NCI-H2081 treated with DMSO at 0.1 percent for 48 hours (cell line): ENCODE measurements around the gene RARG.
"Not testable (repeated sequence)": the region's sequence is repeated elsewhere in the genome, so short reads cannot be mapped to it uniquely, and the experiment has no call there.

ENCODE experiments used
- DNase-seq: peaks from one replicate; lab custom pipeline; 2025; lab: John Stamatoyannopoulos, UW

Gene RARG

GRCh38 chr12:53208435-53208834 is 23.6 kb downstream of the RARG start:
- DNase-seq = no peak

- DNase-seq = no peak
These were observed 25.0 kb downstream of the RARG start, which contains the start of gene ITGB7 for GRCh38 chr12:53207042-53207441. Gene ITGB7 (minus strand): TSS chr12:53207251. CDS start chr12:53200443, 6,808 bp downstream.

- DNase-seq = no peak
These were observed 26.1 kb downstream of the RARG start for GRCh38 chr12:53205747-53206419.

- DNase-seq = no peak
These were observed 27.7 kb downstream of the RARG start for GRCh38 chr12:53204351-53204750.

DNA sequence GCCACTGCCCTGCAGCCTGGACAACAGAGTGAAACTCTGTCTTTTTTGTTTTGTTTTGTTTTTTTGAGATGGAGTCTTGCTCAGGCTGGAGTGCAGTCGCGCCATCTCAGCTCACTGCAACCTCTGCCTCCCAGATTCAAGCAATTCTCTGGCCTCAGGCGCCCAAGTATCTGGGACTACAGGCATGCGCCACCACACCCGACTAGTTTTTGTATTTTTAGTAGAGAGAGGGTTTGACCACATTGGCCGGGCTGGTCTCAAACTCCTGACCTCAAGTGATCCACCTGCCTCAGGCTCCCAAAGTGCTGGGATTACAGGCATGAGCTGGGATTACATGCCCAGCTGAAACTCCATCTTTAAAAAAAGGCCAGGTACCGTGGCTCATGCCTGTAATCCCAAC is 29.7 kb downstream of the RARG start:
- not testable (repeated sequence) for DNase-seq

GRCh38 chr12:53201639-53202038 is 30.4 kb downstream of the RARG start:
- no peak for DNase-seq

DNA sequence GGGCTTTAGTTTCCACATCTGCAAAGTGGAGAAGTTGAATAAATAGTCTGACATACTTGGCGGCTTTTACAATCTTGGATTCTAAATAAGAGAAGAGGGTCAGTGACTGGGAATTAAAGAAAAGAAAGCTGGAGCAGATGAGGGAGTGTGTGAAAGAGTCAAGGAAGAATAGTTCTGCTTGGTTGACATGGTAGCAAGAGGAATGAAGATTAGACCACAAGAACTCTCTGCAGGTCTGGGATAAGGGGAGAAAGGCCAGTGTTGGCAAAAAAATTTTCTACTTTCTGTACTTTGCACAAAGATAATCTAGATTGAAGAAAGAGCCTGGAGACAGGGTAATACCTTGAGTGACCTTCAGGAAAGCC is 30.9 kb downstream of the RARG start:
- no peak for DNase-seq

DNA sequence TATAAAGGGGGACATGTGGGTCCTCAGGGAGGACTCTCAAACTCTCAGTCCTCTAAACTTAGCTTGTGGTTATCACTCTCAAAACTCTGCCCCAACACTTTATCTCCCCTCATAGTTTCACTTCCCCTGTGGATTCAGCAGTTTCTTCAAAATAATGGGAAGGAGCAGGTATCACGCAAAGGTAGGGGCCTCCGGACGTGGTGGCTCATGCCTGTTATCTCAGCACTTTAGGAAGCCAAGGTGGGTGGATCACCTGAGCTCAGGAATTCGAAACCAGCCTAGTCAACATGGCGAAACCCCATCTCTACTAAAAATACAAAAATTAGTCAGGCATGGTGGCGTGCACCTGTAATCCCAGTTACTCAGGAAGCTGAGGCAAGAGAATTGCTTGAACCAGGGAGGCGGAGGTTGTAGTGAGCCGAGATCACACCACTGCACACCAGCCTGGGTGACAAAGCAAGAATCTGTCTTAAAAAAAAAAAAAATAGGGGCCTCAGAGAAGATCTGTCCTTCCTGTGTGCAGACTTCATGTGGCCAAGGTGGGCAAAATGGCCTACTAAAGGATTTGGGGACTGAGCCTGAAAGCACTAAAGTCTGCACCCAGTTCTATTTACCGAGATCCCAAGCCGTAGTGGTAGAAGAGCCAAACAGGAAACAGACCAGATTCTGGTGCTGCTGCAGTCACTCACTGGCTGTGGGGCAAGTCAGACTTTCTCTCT is 31.4 kb downstream of the RARG start:
- no peak for DNase-seq

DNA sequence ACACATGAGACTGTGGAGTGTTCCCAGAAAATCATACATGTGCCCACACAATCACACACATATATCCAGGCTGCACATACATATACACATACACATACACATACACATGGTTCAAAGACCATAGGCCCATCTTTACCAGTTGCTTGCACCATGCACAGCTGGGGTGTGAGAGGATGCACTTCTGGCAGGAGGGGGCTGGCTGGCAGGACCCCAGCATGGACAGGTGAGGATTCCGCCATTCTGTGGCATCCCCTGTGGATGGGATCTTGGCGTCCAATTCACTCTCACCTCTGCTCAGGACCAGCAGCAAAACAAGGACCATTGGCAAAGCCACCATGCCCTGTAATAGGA is 31.9 kb downstream of the RARG start:
- DNase-seq = no peak

DNA sequence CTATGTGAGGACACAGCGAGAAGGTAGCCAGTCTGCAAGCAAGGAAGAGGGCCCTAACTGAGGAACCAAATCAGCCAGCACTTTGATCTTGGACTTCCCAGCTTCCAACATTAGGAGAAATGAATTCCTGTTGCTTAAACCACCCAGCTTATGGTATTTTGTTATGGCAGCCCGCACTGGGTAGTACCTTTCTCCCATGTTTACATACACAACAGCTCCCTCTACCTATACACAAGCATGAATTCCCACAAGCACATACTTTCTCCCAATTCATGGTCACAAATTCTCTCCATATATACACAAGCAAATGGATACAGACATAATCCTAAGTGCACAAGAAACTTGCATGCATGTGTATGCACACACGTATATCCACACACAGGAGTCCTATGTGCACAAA is 32.3 kb downstream of the RARG start:
- DNase-seq = no peak

- DNase-seq = no peak
These were observed 33.4 kb downstream of the RARG start for GRCh38 chr12:53198486-53199110.

DNA sequence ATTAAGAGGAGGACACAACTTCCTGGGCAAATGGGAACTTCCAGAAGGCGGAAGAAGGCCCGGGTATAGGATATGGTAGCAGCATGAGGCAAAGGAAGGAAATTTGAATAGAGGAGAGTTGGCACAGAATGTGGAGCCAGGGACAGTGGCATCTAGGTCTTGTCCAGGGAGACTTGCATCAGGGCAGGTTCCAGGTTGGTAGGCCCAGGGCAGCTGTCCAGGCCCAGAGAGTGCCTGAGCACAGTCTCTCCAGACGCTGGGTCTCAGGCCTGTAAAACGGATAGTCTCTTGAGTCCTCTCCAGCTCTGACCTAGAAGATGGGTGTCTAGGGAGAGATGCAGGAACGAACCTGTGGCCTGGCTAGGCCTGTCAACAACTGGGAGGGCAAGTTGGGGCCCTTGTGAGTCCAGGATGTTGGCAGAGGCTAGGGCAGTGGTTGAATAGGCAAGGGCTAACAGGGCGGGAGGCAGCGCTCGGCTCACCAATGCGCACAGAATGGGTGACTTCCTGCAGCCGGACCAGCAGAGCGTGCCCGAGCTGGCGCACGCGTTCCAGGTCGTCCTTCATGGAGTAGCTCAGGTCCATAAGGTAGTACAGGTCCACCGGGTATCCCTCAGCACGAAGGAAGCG is 34.9 kb downstream of the RARG start:
- DNase-seq = no peak

DNA sequence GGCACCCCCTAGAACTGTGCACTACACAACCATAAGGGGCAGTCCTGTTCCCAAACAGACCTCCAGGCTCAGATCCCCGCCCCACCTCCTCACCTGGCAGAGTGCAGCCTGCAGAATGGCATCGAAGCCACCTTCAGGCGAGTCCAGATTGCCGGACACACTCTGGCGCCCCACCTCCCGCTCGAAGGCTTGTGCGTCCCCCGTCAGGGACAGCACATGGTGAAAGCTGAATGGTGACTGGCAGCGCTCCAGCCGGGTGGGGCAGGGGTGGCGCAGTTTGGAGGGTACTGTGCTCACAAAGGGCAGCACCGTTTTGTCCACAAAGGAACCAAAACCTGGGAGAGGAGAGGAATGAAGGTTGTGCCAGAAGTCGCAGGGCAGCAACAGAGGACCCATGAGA is 35.5 kb downstream of the RARG start:
- no peak for DNase-seq

DNA sequence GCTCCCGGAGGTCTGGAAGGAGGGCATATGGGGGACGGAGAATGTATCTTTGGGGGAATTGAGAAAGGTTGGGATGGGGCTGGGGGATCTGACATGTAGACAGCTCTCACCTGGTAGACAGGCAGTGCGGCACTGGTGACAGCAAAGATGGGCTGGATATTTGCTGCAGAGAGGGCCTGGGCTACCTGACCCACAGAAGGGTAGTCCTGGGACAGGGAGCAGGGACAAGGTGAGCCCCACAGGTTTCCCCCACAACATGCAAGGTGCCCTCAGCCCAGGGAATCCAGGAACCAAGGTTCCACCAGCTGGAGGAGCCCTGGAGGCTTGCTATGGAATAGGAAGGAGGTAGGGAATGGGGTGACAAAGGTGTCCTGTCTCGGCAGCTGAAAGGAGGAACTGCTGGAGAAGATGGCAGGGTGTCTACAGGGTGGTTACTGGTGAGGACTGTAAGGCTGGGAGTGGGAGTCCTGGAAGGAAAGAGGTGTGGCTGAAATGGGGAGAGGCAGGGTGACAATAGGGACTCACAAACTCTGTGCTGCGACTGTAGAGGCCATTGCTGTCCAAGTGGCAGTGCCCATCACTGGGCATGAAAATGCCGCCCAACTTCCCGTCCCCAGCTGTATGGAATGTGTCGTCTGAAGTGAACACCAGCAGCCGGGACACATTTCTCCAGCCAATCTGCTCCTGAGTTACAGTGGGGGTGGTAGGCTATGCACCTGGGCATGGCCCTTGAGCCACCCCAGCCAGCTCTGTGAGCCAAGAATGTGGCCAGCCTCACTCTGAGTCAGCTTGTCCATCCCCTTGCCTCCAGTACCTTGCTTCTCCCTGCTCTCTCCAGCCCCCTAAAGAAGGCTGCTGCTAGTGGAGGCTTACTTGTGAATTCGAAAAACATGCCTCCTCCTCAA is 36.2 kb downstream of the RARG start:
- DNase-seq = no peak

GRCh38 chr12:53194973-53195372 is 37.0 kb downstream of the RARG start:
- DNase-seq = no peak

DNA sequence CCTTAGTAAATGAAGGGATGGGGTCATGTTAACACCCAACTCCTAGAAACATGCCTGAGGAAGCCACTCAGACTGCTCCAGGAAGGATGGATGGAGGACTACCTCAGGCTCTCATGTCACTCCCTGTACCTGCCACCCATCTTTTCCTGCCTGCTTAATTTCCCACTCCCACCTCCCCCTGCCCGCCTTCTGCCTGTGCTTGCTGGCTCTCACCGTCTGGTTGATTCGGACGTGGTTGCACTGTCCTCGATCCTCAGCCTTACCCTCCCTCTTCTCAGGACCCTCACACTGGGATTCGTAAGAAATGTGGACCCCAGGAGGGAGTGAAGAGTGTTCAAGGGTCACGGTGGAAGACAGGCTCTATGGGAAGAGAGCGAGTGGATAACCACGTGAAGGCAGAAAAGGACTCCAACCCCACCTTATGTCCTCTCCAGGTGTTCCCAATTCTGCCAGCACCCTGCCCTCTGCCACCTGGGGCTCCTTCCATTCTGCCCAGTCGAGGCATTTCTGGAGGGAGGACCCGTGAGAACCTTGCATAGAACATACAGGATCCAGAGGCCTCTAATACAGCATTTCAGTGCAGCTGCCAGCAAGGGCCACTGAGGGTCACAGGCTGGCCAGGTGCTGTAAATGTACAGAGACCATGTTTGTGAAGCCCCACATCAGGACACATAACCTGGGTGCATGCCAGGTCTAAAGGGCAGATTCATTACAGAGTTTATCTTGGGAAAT is 37.9 kb downstream of the RARG start:
- DNase-seq = no peak

DNA sequence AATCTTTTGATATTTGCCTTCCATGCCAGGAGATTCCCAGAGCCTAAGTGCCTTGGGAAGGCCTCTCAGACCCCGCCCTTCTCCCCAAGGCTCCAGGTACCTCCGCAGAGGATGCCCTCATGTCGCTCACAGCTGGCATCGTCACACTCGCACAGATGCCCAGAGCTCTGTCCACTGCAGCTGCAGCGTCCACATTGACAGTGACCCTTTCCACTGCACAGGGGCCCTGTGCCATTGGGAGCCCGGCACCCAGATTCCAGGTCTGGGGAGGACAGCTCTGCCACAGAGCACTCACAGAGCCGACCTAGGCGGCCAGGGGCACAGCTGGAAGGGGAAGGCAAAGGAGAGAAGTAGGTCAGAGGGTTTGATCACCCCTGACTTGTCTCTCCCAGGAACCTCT is 39.0 kb downstream of the RARG start:
- DNase-seq = no peak

- DNase-seq = no peak
These were observed 39.4 kb downstream of the RARG start for GRCh38 chr12:53192531-53193021.

DNA sequence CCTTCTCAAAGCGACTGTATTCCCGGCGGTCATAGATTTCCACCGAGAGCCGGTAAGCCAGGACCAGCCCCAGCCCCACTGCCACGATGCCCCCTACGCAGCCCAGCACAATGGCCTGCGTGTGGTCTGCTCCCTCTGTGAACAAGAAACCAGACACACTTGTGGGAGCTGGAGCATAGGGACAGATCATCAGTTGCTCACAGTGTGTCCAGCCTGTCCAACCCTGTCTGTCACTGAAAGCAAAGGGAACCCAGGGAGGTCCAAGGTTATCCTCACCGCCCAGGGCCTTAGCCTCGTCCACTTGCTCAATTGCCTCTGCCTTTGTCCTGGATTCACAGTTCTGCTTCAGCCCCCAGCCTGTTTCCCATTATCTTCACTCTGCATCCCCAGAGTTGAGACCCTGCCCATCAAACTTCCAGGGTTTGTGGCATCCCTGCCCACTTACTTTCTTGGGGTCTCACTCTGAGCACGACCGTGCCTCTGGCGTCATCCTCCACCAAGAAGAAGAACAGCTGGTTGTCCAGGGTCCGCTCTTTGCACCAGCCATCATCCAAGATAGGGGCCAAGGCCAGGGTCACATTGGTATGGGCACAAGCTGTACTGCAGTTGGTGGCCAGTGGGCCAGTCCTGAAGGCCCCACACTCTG is 40.0 kb downstream of the RARG start:
- no peak for DNase-seq

- DNase-seq = no peak
These were observed 40.7 kb downstream of the RARG start for GRCh38 chr12:53191096-53191884.
